ENCODE results near the gene SPRY1. TPM values are rescaled to one million over a fixed set of nuclear protein-coding genes. Genes with fewer than 3 reads are reported as not detected.

SPRY1 gene
- total and polyA plus RNA-seq, 2 of the 8 experiments (the other 6 are each of a cell fraction or from before 2014, with no cell fraction given) = 11.7 to 56.2 TPM

DNA sequence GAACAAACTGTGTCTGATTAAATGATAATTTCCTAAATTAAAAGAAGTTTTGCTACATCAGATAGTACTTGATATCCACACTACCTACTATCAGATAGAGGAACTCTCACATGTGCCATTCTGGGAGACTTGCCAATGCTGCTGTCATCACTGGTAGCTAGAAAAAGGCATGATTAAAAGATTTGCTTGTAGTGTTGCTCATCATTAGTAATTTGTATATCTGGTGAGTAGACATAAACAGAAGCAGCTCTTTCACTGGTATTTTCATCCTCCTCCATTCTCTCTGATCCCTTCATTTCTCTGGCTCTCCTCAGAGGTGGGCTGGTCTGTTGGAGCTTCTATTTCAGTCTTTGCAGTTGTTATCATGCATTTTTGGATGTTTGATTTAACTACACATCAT is 56.0 kb downstream of the SPRY1 start:
- no peak for FAIRE-seq
- Histone ChIP-seq H4K5ac (ENCODE audit: insufficient read length, low read depth, low read length) (no peak overlapping the region), H3K23me2 (ENCODE audit: low read depth, low read length) (no peaks in the 10 kb centered on the region), H3K9me3 (ENCODE audit: insufficient read depth in 2 of 2, low read depth in 1 of 2, low read length in 1 of 2) (no peaks in the 10 kb centered on the region), H3K79me1 (ENCODE audit: low read depth, low read length) (no peaks in the 10 kb centered on the region), H4K91ac (replicated peaks; ENCODE audit: insufficient read length, low read length) (no peak overlapping the region), H3K79me2 (ENCODE audit: control insufficient read depth in 1 of 2, insufficient read depth in 2 of 2, low read length in 2 of 2) (no peaks in the 10 kb centered on the region), H3K4me1 (replicated peaks in 1 of 4; ENCODE audit: control insufficient read depth in 3 of 4, insufficient read depth in 4 of 4, low read length in 3 of 4) (no peaks in the 10 kb centered on the region), H3K27ac (ENCODE audit: low read depth, low read length) (no peak overlapping the region), H2BK20ac (ENCODE audit: low read length) (no peak overlapping the region), H2BK120ac (replicated peaks; ENCODE audit: low read depth, low read length) (no peak overlapping the region), H4K8ac (ENCODE audit: extremely low read depth, insufficient read depth, low read length) (no peak overlapping the region), H3K27me3 (replicated peaks in 1 of 4; ENCODE audit: control insufficient read depth in 3 of 4, extremely low read depth in 1 of 4, insufficient read depth in 3 of 4, low read length in 3 of 4) (no peaks in the 10 kb centered on the region), H2BK12ac (ENCODE audit: low read depth, low read length) (no peak overlapping the region), H4K20me1 (replicated peaks in 1 of 2; ENCODE audit: control insufficient read depth in 1 of 2, insufficient read depth in 2 of 2, low read length in 2 of 2) (no peaks in the 10 kb centered on the region), H2BK5ac (ENCODE audit: low read depth, low read length) (no peak overlapping the region), H3K14ac (ENCODE audit: insufficient read length) (no peak overlapping the region), H2AK5ac (ENCODE audit: low read depth, low read length) (no peak overlapping the region), H3K4ac (replicated peaks; ENCODE audit: insufficient read length, low read depth, low read length) (no peak overlapping the region), H3K56ac (replicated peaks; ENCODE audit: insufficient read length, low read depth, low read length) (no peak overlapping the region), H2AFZ (ENCODE audit: low read length) (no peak overlapping the region), H3K36me3 (ENCODE audit: control insufficient read depth in 2 of 4, insufficient read depth in 4 of 4, low read length in 3 of 4) (no peaks in the 10 kb centered on the region), H3K9ac (replicated peaks in 1 of 4; ENCODE audit: extremely low read depth in 1 of 4, low read depth in 3 of 4, low read length in 3 of 4) (no peak overlapping the region), H2BK15ac (ENCODE audit: low read length) (no peak overlapping the region), H3K18ac (ENCODE audit: extremely low read depth, low read length) (no peak overlapping the region), H3K4me2 (ENCODE audit: insufficient read depth in 1 of 2, low read depth in 2 of 2, low read length in 2 of 2) (no peak overlapping the region), H3K4me3 (ENCODE audit: extremely low read depth in 1 of 4, insufficient read depth in 2 of 4, low read depth in 3 of 4, low read length in 4 of 4) (no peak overlapping the region), H3K23ac (ENCODE audit: insufficient read length) (no peak overlapping the region)
- DNase-seq (ENCODE audit: low read depth in 1 of 2, low spot score in 2 of 2) = no peak
- ChIA-PET CTCF (ENCODE audit: partially characterized antibody) (interaction anchor here (1.0 kb wide), 1 partner anchor 208 kb away, joined by 3 read pairs; no protein-coding TSS in a partner anchor), POLR2A (ENCODE audit: partially characterized antibody) (no interaction called here)
- TF ChIP-seq SIX5 (IDR thresholded peaks at IDR 0.05; ENCODE audit: low read depth, low read length) (no peak), NRF1 (IDR thresholded peaks at IDR 0.05; ENCODE audit: low read depth, low read length) (no peak), RAD21 (IDR thresholded peaks at IDR 0.05 in 1 of 2, conservative IDR thresholded peaks at IDR 0.05 in 1 of 2; ENCODE audit: low read depth in 2 of 2, low read length in 2 of 2) (no peak), CREB1 (IDR thresholded peaks at IDR 0.05) (no peak), SIN3A (conservative IDR thresholded peaks at IDR 0.05 in 1 of 2, IDR thresholded peaks at IDR 0.05 in 1 of 2; ENCODE audit: low read depth in 1 of 2, low read length in 2 of 2) (no peak), ZNF274 (IDR thresholded peaks at IDR 0.05; ENCODE audit: borderline replicate concordance, extremely low read depth, low read length) (no peak), TCF12 (IDR thresholded peaks at IDR 0.05; ENCODE audit: low read depth, low read length) (no peak), PHF8 (conservative IDR thresholded peaks at IDR 0.05; ENCODE audit: low read depth, low read length) (no peak), POLR2A (IDR thresholded peaks at IDR 0.05; ENCODE audit: control extremely low read depth in 1 of 2, low read depth in 2 of 2, low read length in 2 of 2) (no peak), EZH2 (IDR thresholded peaks at IDR 0.05; ENCODE audit: low read depth, low read length, severe bottlenecking) (no peak), CHD2 (IDR thresholded peaks at IDR 0.05; ENCODE audit: low read length) (no peak)
- TF ChIP-seq, protein P1, sequence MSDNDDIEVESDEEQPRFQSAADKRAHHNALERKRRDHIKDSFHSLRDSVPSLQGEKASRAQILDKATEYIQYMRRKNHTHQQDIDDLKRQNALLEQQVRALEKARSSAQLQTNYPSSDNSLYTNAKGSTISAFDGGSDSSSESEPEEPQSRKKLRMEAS (IDR thresholded peaks at IDR 0.05) = no peak
- TF ChIP-seq, protein P2, sequence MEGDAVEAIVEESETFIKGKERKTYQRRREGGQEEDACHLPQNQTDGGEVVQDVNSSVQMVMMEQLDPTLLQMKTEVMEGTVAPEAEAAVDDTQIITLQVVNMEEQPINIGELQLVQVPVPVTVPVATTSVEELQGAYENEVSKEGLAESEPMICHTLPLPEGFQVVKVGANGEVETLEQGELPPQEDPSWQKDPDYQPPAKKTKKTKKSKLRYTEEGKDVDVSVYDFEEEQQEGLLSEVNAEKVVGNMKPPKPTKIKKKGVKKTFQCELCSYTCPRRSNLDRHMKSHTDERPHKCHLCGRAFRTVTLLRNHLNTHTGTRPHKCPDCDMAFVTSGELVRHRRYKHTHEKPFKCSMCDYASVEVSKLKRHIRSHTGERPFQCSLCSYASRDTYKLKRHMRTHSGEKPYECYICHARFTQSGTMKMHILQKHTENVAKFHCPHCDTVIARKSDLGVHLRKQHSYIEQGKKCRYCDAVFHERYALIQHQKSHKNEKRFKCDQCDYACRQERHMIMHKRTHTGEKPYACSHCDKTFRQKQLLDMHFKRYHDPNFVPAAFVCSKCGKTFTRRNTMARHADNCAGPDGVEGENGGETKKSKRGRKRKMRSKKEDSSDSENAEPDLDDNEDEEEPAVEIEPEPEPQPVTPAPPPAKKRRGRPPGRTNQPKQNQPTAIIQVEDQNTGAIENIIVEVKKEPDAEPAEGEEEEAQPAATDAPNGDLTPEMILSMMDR (IDR thresholded peaks at IDR 0.05; ENCODE audit: control extremely low read depth in 1 of 3, insufficient read depth in 1 of 3, low read depth in 1 of 3, low read length in 3 of 3) = no peak
